IMR-90 (cell line): ENCODE data around the gene ANLN. TPM values are rescaled to one million over a fixed set of nuclear protein-coding genes. Genes with fewer than 3 reads are reported as not detected.

Source experiments
- ATAC-seq: fragments of 200-7000 bp; cut with Tn5 transposase; 2 replicates; pipeline ENCODE4 v1.9.1; 2020; ENCODE audit warnings: low read depth, mild to moderate bottlenecking, moderate library complexity
- BruUV-seq: library from RNA; stranded (reverse); fragments of 400-500 nt; replicated peaks from 2 replicates; lab custom pipeline; 2021; lab: Mats Ljungman, UMichigan
- CTCF ChIA-PET: fragments of 300-600 bp; formaldehyde crosslinking; extraction: SDS; loops from one replicate; lab custom pipeline; 2021; ENCODE audit warnings: antibody characterized with exemption; lab: Yijun Ruan, JAX
- POLR2A ChIA-PET: fragments of 300-600 bp; sonication (Branson Sonifier 250); formaldehyde crosslinking; loops from one replicate; lab custom pipeline; 2022; ENCODE audit warnings: antibody characterized with exemption; ENCODE audit not compliant: unreplicated experiment; lab: Charles Lee
- DNase-seq: peaks from one replicate; pipeline ENCODE4 v3.0.0; 2013
- H2AFZ ChIP-seq: replicated peaks from 2 replicates; pipeline ENCODE3; 2013; ENCODE audit warnings: low read length, mild to moderate bottlenecking; ENCODE audit not compliant: poor library complexity
- H2AK5ac ChIP-seq: 2 replicates; pipeline ENCODE4 v1.6.1; 2013; ENCODE audit warnings: low read depth, low read length, inconsistent platforms
- H2AK9ac ChIP-seq: replicated peaks from 2 replicates; pipeline ENCODE3; 2013; ENCODE audit warnings: mild to moderate bottlenecking, low read depth, low read length, moderate library complexity; ENCODE audit not compliant: poor library complexity
- H2BK120ac ChIP-seq: 2 replicates; pipeline ENCODE4 v1.6.1; 2013; ENCODE audit warnings: low read depth, low read length, inconsistent platforms
- H2BK15ac ChIP-seq: 3 replicates; pipeline ENCODE4 v1.6.1; 2013; ENCODE audit warnings: low read depth, low read length, inconsistent platforms
- H2BK20ac ChIP-seq: 2 replicates; pipeline ENCODE4 v1.6.1; 2013; ENCODE audit warnings: low read depth, mild to moderate bottlenecking, inconsistent platforms, low read length, moderate library complexity
- H2BK5ac ChIP-seq: 2 replicates; pipeline ENCODE4 v1.6.1; 2013; ENCODE audit warnings: mild to moderate bottlenecking, low read depth, low read length, inconsistent platforms; ENCODE audit not compliant: poor library complexity, severe bottlenecking
- H3K14ac ChIP-seq: replicated peaks from 2 replicates; pipeline ENCODE4 v1.6.1; 2013; ENCODE audit warnings: low read depth, low read length, inconsistent platforms
- H3K18ac ChIP-seq: 2 replicates; pipeline ENCODE4 v1.6.1; 2013; ENCODE audit warnings: low read depth, low read length, control low read depth
- H3K23ac ChIP-seq: 2 replicates; pipeline ENCODE4 v1.6.1; 2013; ENCODE audit warnings: low read depth, low read length, inconsistent platforms
- H3K27ac ChIP-seq: 2 replicates; pipeline ENCODE4 v1.5.1; 2013; ENCODE audit warnings: mild to moderate bottlenecking, control low read depth, low read length; ENCODE audit not compliant: insufficient read depth
- H3K27me3 ChIP-seq: 2 replicates; pipeline ENCODE4 v1.6.1; 2013; ENCODE audit warnings: low read length; ENCODE audit not compliant: control insufficient read depth, insufficient read depth
- H3K36me3 ChIP-seq: 2 replicates; pipeline ENCODE4 v1.6.1; 2013; ENCODE audit warnings: low read length, mixed read lengths; ENCODE audit not compliant: control insufficient read depth, insufficient read depth
- H3K4ac ChIP-seq: 2 replicates; pipeline ENCODE4 v1.6.1; 2013; ENCODE audit warnings: low read depth, low read length, inconsistent platforms
- H3K4me1 ChIP-seq: 2 replicates; pipeline ENCODE4 v1.6.1; 2013; ENCODE audit warnings: low read length, mixed read lengths; ENCODE audit not compliant: control insufficient read depth, insufficient read depth
- H3K4me2 ChIP-seq: 2 replicates; pipeline ENCODE4 v1.6.1; 2013; ENCODE audit warnings: low read depth, mild to moderate bottlenecking, control low read depth, low read length, moderate library complexity
- H3K4me3 ChIP-seq: 2 replicates; pipeline ENCODE4 v1.5.1; 2013; ENCODE audit warnings: low read depth, mild to moderate bottlenecking, control low read depth, low read length, moderate library complexity; ENCODE audit not compliant: insufficient read depth
- H3K56ac ChIP-seq: 2 replicates; pipeline ENCODE4 v1.6.1; 2013; ENCODE audit warnings: low read length, inconsistent platforms; ENCODE audit not compliant: insufficient read depth; ENCODE audit errors: extremely low read depth
- H3K79me1 ChIP-seq, 2 experiments: 2 replicates each; pipeline ENCODE4 v1.6.1; 2013; ENCODE audit warnings: low read length in 2 of 2, inconsistent platforms in 1 of 2, low read depth in 1 of 2
- H3K9ac ChIP-seq: 2 replicates; pipeline ENCODE4 v1.6.1; 2013; ENCODE audit warnings: low read depth, low read length, control low read depth
- H3K9me1 ChIP-seq: 2 replicates; pipeline ENCODE4 v1.6.1; 2013; ENCODE audit warnings: low read length, inconsistent platforms; ENCODE audit not compliant: insufficient read depth
- H3K9me3 ChIP-seq: 2 replicates; pipeline ENCODE4 v1.6.1; 2013; ENCODE audit warnings: low read length; ENCODE audit not compliant: control insufficient read depth, insufficient read depth
- H4K20me1 ChIP-seq: 2 replicates; pipeline ENCODE4 v1.6.1; 2013; ENCODE audit warnings: low read length, inconsistent platforms; ENCODE audit not compliant: insufficient read depth
- H4K5ac ChIP-seq: 2 replicates; pipeline ENCODE4 v1.6.1; 2013; ENCODE audit warnings: mild to moderate bottlenecking, low read depth, low read length, control low read depth
- H4K8ac ChIP-seq, 2 experiments: 2 replicates each; pipeline ENCODE4 v1.6.1; 2013; ENCODE audit warnings: low read depth in 2 of 2, low read length in 2 of 2, control low read depth in 1 of 2, inconsistent platforms in 1 of 2
- H4K91ac ChIP-seq: 2 replicates; pipeline ENCODE4 v1.6.1; 2013; ENCODE audit warnings: low read depth, low read length, inconsistent platforms; ENCODE audit not compliant: insufficient read depth
- BHLHE40 ChIP-seq: fragments of 150-350 bp; IDR thresholded peaks from 2 replicates; pipeline ENCODE4 v1.6.1; 2016; ENCODE audit warnings: mild to moderate bottlenecking, low read depth, low read length
- CEBPB ChIP-seq: IDR thresholded peaks from 2 replicates; pipeline ENCODE4 v1.6.1; 2012; ENCODE audit warnings: low read depth, low read length, improper control_type of control experiment
- CHD1 ChIP-seq: IDR thresholded peaks from 2 replicates; pipeline ENCODE4 v1.6.1; 2012; ENCODE audit warnings: low read depth, low read length, improper control_type of control experiment
- CTCF ChIP-seq: conservative IDR thresholded peaks from 2 replicates; pipeline ENCODE4 v1.5.1; 2012; ENCODE audit warnings: mild to moderate bottlenecking, low read depth, low read length, improper control_type of control experiment
- ELK1 ChIP-seq: fragments of 150-350 bp; IDR thresholded peaks from 2 replicates; pipeline ENCODE4 v1.6.1; 2016; ENCODE audit warnings: low read depth, mild to moderate bottlenecking, low read length, moderate library complexity, borderline replicate concordance
- FOS ChIP-seq: fragments of 150-350 bp; IDR thresholded peaks from 2 replicates; pipeline ENCODE4 v1.6.1; 2016; ENCODE audit warnings: low read depth, low read length
- MAZ ChIP-seq: IDR thresholded peaks from 2 replicates; pipeline ENCODE4 v1.6.1; 2012; ENCODE audit warnings: low read depth, mild to moderate bottlenecking, low read length, improper control_type of control experiment, moderate library complexity, borderline replicate concordance
- MXI1 ChIP-seq: IDR thresholded peaks from 2 replicates; pipeline ENCODE4 v1.6.1; 2012; ENCODE audit warnings: low read depth, mild to moderate bottlenecking, low read length, moderate library complexity, borderline replicate concordance
- NFE2L2 ChIP-seq: fragments of 150-350 bp; IDR thresholded peaks from 2 replicates; pipeline ENCODE4 v1.6.1; 2016; ENCODE audit warnings: low read depth, mild to moderate bottlenecking, low read length
- POLR2A ChIP-seq: IDR thresholded peaks from 2 replicates; pipeline ENCODE4 v1.6.1; 2012; ENCODE audit warnings: mild to moderate bottlenecking, low read depth, low read length
- RAD21 ChIP-seq: IDR thresholded peaks from 2 replicates; pipeline ENCODE4 v1.6.1; 2012; ENCODE audit warnings: low read length, improper control_type of control experiment
- RCOR1 ChIP-seq: IDR thresholded peaks from 2 replicates; pipeline ENCODE4 v1.6.1; 2012; ENCODE audit warnings: mild to moderate bottlenecking, low read length, improper control_type of control experiment; ENCODE audit not compliant: insufficient replicate concordance
- RFX5 ChIP-seq: IDR thresholded peaks from 2 replicates; pipeline ENCODE4 v1.8.0; 2012; ENCODE audit warnings: low read depth, mild to moderate bottlenecking, low read length, moderate library complexity
- SMC3 ChIP-seq: fragments of 150-350 bp; IDR thresholded peaks from 2 replicates; pipeline ENCODE4 v1.6.1; 2016; ENCODE audit warnings: low read depth, mild to moderate bottlenecking, antibody characterized with exemption, low read length, moderate library complexity
- USF2 ChIP-seq: fragments of 150-350 bp; IDR thresholded peaks from 2 replicates; pipeline ENCODE4 v1.6.1; 2017; ENCODE audit warnings: mild to moderate bottlenecking, antibody characterized with exemption, low read length, low read depth
- WGBS, 2 experiments: methylation state at CpG; one replicate each; pipeline versions ENCODE4 v1.1.5 to v1.1.7; 2013; ENCODE audit warnings: missing lambda C conversion rate in 2 of 2; ENCODE audit not compliant: insufficient read length in 1 of 2; ENCODE audit errors: extremely low coverage in 2 of 2; 5-methylcytosine and 5-hydroxymethylcytosine counted together
- dilution Hi-C: fragments of 300-500 bp; cut with HindIII; formaldehyde crosslinking; loops from one replicate; pipeline ENCODE4 v1.14.3; 2018; ENCODE audit warnings: low sequenced_read_pairs; ENCODE audit not compliant: unreplicated experiment
- in situ Hi-C: fragments of 300-500 bp; cut with MboI; formaldehyde crosslinking; loops from 3 replicates; pipeline ENCODE4 v1.14.3; 2019; ENCODE audit warnings: low sequenced_read_pairs, inconsistent platforms, mixed read lengths
- intact Hi-C: fragments of 100-400 bp; cut with micrococcal nuclease; formaldehyde crosslinking; loops from 2 replicates; pipeline ENCODE4 v1.10.0; 2022
- polyA plus RNA-seq, 3 experiments: library from polyadenylated mRNA; depleted of rRNA; stranded (reverse); fragments of >200 nt; gene quantifications; 2 replicates each; pipeline ENCODE4 v1.2.3, GENCODE V29; 2012; ENCODE audit warnings: low replicate concordance in 1 of 3
- total RNA-seq: library from RNA; depleted of rRNA; stranded (reverse); fragments of >200 nt; gene quantifications from 2 replicates; pipeline ENCODE4 v1.2.3, GENCODE V29; 2012

Gene ANLN
- total and polyA plus RNA-seq, 2 of the 4 experiments (the other 2 are of a cell fraction) = 60.5 to 276 TPM

GRCh38 chr7:36441344-36442022 lies 51.8 kb downstream of the ANLN start:
- CTCF ChIA-PET = interaction anchor here (0.6 to 1.8 kb wide), 12 partner anchors 9 to 1584 kb away, joined by 3 to 10 read pairs (median 4); no protein-coding TSS in a partner anchor
- no peak overlapping the region for H4K5ac ChIP-seq

More at GRCh38 chr7:36441344-36442022, 51.8 kb downstream of the ANLN start:
- no peak overlapping the region for H3K9ac ChIP-seq
- WGBS, 2 experiments = no CpG with 5 or more reads among the region's 7 CpGs
- H4K20me1 ChIP-seq = no peaks in the 10 kb centered on the region
- peaks cover 30 to 40% of the 10 kb centered on the region in 2 experiments for H3K79me1 ChIP-seq
- H3K27ac ChIP-seq = no peak overlapping the region
- H4K8ac ChIP-seq = no peak overlapping the region
- no peaks in the 10 kb centered on the region for H3K27me3 ChIP-seq
- no peak overlapping the region for H2BK120ac ChIP-seq
- no peak overlapping the region for H2AK9ac ChIP-seq
- H2BK15ac ChIP-seq = no peak overlapping the region
- POLR2A ChIA-PET = no interaction called here
- no peak for ATAC-seq
- H3K9me1 ChIP-seq = no peaks in the 10 kb centered on the region; the same call in 1 of the 2 replicates
- no peak overlapping the region for H3K14ac ChIP-seq
- no peak overlapping the region for H3K4ac ChIP-seq
- H3K56ac ChIP-seq = no peak overlapping the region
- no peak overlapping the region for H3K4me2 ChIP-seq
- intact Hi-C loops = loop anchor here (2.0 to 5.0 kb wide), 3 partner anchors 45 to 229 kb away; no protein-coding TSS in a partner anchor
- no peaks in the 10 kb centered on the region for H3K9me3 ChIP-seq
- no TSS peak for BruUV-seq
- H3K18ac ChIP-seq = no peak overlapping the region
- no peak overlapping the region for H2BK5ac ChIP-seq
- H3K36me3 ChIP-seq = peaks cover 9% of the 10 kb centered on the region
- H2BK20ac ChIP-seq = no peak overlapping the region
- no peak overlapping the region for H4K91ac ChIP-seq
- H3K4me1 ChIP-seq = peaks cover 1% of the 10 kb centered on the region; the same call in 1 of the 2 replicates
- TF ChIP-seq RAD21 = no peak
- TF ChIP-seq USF2 = no peak
- no peak for TF ChIP-seq POLR2A
- no peak for TF ChIP-seq RCOR1
- TF ChIP-seq CHD1 = no peak
- TF ChIP-seq CEBPB = no peak
- no peak for TF ChIP-seq MXI1
- TF ChIP-seq MAZ = no peak
- TF ChIP-seq RFX5 = no peak
- TF ChIP-seq CTCF = no peak
- TF ChIP-seq BHLHE40 = no peak
- TF ChIP-seq NFE2L2 = no peak
- no peak for TF ChIP-seq SMC3
- no peak for TF ChIP-seq FOS
- no peak for TF ChIP-seq ELK1
- no peak overlapping the region for H3K23ac ChIP-seq
- no peak overlapping the region for H2AFZ ChIP-seq
- DNase-seq = no peak
- dilution Hi-C loops = no loop called here
- no peak overlapping the region for H2AK5ac ChIP-seq
- in situ Hi-C loops = no loop called here
- H3K4me3 ChIP-seq = no peak overlapping the region
